ENCODE data around the gene LRRC19.

The LRRC19 gene

GRCh38 chr9:27005491-27005890 is at the start of gene LRRC19:
Gene LRRC19, minus strand, starts transcription at chr9:27005672. Its CDS starts 5,978 bp downstream, at chr9:26999694.
- DNase-seq (ENCODE audit: low read depth in 2 of 2) = no peak

DNA sequence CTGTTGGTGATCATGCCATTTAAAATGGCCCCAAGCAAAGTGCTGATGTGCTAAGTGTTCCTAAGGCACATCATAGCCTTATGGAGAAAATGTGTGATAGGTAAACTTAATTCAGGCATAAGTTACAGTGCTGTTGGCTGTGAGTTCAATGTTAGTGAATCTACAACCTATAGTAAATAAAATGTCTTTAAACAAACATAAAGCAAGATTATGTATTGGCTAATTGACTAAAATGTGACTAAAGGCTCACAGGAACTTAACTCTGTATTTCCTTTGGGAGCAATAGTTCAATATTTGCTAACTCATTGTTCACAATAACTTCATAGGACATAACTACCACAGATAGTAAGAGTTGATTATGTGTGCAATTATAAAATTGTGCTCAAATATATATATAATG is 49.4 kb upstream of the LRRC19 start:
- no peak for DNase-seq (ENCODE audit: low read depth in 2 of 2)

DNA sequence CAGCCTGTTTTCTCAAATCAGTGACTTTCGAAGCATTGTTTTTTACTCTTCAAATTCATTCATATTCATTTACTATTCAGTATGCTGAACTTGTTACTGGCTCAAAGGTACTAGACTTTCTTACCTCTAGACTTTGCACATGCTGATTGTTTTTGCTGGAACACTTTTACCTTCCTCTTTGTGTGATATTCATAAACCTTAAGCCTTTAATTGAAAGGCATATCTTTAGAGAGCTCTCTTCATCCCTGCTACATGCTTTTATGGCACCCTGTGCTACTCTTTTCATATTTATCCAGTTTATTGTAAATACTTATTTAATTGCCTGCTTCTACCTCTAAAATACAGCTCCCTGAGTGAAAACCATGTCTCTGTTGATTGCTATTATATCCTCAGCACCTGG is 48.7 kb upstream of the LRRC19 start:
- no peak for DNase-seq (ENCODE audit: low read depth in 2 of 2)

DNA sequence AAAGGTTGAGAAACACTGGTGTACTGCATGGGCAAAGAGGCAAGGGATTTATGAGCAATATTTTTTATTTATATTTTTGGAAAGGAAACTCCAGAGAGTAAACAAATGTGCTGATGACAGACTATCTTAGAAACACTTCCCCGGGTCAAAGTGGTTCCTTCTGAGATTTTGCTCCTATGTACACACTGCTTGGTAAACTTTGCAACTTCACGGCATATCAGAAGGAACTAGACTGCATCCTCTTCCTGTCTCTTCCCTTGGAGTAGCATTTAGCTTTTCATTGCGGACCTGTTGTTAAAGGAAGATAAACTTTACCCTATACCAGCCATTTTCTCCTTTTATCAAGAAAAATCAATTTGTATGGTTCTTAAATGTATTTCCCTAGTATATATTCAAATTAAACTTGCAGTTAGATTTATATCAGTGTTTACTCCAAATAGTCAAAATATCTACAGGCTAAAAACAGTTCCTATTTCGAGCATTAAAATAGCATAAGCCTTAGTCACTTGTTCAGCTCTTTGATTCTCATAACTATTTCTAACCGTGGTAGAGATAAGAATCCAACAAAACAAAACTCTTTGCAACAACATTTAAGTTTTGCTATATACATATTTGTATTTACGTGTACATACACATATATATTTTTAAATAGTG is 48.0 kb upstream of the LRRC19 start:
- no peak for DNase-seq (ENCODE audit: low read depth in 2 of 2)

GRCh38 chr9:27047136-27047535 is 41.7 kb upstream of the LRRC19 start:
- no peak for DNase-seq (ENCODE audit: low read depth in 2 of 2)

DNA sequence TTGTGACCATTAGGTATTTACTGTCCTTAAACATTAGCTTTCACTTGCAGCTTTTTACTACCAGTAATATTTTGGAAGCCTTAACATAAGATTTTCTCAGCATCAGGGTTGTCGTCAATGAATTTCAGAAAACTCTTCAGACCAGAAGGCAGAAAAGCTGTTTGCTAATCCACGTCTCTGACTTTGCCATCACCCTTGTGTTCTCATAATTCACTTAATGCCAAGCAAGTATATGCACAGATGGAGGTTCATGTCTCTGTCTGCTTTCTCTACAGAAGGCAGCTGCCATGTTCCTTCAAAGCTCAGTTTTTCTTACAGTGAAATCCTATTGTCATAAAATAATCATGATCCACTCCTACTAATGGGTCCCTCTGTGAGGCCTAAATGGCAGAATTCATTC is 37.7 kb upstream of the LRRC19 start:
- no peak for DNase-seq (ENCODE audit: low read depth in 2 of 2)

DNA sequence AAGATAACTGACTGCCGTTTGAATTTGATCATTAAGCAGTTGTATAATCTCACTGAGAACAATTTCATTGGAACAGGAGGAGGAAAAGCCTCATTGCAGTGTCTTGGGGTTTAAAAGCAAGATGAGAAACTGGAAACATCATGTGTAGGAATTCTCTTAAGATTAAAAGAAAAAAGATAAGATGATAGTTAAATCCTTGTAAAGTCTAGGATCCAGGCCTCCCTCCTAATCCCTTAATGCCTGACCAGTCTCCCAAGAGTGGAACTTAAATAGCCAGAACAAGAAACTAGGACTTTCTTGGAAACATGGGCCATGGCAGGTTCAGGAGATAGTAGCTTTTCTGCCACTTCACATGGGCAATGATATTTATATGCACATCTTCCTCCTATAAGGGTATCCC is 37.0 kb upstream of the LRRC19 start:
- DNase-seq (ENCODE audit: low read depth in 2 of 2) = no peak

GRCh38 chr9:27041746-27042145 is 36.3 kb upstream of the LRRC19 start:
- DNase-seq (ENCODE audit: low read depth in 2 of 2) = no peak

GRCh38 chr9:27037499-27037898 is 32.0 kb upstream of the LRRC19 start:
- DNase-seq (ENCODE audit: low read depth in 2 of 2) = no peak

DNA sequence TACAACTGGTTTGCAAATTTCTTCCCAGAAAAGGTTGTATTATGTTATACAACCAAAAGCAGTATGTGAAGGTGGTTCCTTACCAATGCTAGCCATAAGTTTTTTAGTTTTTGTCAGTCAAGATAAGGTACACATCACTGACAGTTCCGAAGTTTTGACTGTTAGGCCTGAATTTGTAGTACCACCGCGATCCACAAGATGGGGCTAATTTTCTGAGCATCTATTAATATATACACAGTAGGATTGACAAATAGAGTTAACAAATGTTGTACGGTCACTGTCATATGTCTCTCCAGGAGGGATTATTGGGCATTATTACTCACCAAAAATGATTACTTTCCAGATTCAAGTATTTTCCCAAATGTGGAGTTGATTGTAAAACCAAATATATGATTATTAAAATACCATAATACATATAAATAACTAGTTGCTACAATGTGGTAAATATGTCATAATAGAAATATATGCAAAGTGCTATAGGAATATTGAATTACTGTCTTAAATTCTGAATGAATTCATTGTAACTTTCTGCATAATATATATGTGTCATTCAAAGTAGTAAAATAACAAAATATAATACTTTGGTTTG is 28.4 kb upstream of the LRRC19 start:
- DNase-seq (ENCODE audit: low read depth in 2 of 2) = peak in 1 of 2 donors; percentile 12

DNA sequence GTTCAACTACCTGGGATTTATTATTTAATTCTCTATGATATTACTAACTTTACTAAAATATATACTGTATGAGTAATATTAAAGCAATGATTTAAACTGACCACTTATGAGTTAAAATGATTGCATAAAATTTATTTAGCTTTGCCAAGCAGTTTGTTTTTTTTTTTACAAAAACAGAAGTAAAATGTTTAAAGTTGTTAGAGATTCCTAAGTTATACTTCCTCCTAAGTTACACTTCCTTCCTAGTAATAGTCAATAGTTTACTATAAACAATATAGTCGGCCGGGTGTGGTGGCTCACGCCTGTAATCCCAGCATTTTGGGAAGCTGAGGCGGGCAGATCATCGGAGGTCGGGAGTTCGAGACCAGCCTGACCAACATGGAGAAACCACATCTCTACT is 23.7 kb upstream of the LRRC19 start:
- DNase-seq (ENCODE audit: low read depth in 2 of 2) = no peak

DNA sequence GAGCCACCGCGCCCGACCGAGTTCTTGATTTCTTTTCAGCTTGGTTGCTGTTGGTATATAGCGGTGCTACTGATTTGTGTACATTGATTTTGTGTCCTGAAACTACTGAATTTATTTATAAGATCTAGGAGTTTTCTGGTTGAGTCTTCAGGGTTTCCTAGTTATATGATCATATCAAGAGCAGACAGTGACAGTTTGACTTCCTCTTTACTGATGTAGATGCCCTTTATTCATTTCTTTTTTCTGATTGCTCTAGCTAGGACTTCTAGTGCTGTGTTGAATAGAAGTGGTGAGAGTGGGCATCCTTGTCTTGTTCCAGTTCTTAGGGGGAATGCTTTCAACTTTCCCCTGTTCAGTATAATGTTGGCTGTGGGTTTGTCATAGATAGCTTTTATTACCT is 17.4 kb upstream of the LRRC19 start:
- DNase-seq (ENCODE audit: low read depth in 2 of 2) = no peak

- no peak for DNase-seq (ENCODE audit: low read depth in 2 of 2)
Observed at GRCh38 chr9:27019589-27019988, 14.1 kb upstream of the LRRC19 start.

DNA sequence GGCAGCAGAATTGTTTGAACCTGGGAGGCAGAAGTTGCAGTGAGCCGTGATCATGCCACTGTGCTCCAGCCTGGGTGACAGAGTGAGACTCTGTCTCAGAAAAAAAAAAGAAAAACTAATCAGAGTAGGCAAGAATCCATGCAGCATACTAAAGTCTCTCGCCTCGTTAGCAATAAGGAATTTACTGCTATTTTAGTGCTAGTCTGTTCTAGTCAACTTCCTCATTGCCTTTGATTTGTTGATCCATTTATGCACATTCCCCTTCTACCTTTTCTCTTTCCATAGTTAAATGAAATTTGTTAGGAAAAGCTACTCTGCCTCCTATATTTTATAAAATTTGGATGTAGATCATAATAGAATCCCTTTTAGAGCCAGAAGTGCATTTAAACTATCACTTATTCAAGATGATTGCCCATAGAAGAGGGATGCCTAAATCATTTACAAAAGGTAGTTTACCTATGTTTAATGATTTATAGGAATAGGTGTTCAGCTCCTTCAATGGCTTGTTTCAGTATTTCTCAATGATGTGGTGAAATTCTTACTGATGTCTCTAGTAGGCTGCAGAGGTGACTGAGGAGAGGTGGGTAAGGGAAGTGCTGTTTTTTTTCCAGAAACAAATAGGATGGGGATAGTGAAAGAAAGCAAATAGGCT is 1.9 kb downstream of the LRRC19 start:
- DNase-seq (ENCODE audit: low read depth in 2 of 2) = no peak

DNA sequence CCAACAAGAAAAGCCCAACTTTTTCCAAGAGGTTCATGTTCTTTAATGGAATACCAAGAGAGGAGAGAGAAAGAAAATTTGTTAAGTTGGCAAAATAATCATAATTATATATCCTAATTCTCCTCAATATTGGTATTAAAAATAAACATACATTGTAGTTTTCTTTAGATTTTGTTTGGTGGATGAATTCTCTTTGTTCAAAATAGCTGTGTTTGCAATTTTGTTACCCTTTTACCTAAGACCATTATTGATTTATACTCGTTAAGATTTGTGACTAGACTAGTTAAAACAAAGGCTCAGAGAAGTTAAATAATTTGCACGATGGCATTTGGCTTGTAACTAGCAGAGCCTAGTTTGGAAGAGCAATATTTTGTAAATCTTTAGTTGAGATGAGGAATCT is 9.7 kb downstream of the LRRC19 start:
- DNase-seq (ENCODE audit: low read depth in 2 of 2) = no peak

- DNase-seq (ENCODE audit: low read depth in 2 of 2) = no peak
Observed at GRCh38 chr9:26983340-26983739, 22.1 kb downstream of the LRRC19 start.

- no peak for DNase-seq (ENCODE audit: low read depth in 2 of 2)
Observed at GRCh38 chr9:26975728-26976707, 29.5 kb downstream of the LRRC19 start.

DNA sequence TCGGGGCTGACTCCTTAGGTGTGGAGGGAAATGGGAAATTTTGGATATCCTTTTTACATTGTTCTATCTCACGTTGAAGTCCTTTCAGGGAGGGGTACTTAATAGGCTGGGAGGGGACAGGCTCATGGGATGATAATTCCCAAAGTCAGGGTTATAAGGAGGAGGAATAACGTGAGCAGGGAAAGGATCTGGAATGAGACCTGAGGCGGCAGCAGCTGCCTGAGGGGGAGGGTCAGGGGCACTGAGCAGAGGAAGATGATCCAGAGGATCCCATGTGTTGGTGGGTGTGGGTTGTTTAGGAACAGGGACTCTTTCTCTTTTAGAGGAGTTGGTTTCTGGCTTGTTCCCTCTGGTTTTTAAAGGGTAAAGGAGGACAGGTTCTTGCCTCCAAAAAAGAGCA is 30.5 kb downstream of the LRRC19 start:
- no peak for DNase-seq (ENCODE audit: low read depth in 2 of 2)

- DNase-seq (ENCODE audit: low read depth in 2 of 2) = no peak
Observed at GRCh38 chr9:26973989-26974388, 31.5 kb downstream of the LRRC19 start.

DNA sequence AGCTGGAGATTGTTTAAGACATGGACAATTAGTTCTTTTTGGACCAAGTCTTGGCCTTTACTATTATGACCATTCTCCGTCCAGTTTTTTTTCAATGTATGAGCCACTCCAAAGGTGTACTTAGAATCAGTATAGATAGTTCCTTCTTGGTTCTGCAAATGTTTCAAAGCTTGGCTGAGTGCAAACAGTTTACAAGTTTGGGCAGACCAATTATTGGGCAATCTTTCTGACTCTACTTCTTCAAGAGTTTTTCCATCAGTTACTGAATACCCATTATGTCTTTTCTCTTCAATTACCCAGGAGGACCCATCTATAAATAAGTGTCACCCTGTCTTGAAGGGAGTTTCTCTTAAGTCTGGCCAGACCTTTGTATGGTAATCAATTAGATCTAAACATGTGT is 33.8 kb downstream of the LRRC19 start:
- DNase-seq (ENCODE audit: low read depth in 2 of 2) = no peak

DNA sequence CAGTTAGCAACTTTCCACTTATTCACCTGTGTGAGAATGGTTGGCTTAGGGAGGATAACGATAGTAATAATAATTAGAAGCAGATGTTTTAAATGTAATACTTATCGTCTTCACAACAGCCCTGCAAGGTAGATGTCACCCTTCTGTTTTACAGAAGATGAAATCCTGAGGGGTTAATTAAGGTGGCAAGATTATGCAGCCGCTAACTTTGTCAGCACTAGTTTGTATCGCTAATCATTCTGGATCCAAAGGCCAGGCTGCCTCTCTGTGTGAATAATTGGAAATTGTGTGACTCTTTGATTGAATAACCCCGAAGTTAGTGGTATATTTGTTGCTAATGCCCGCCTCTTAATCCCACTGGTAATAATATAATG is 48.6 kb downstream of the LRRC19 start:
- no peak for DNase-seq (ENCODE audit: low read depth in 2 of 2)
